Endothelial cell of umbilical vein (primary cell): ENCODE measurements around the gene DENND1C. TPM values are rescaled to one million over a fixed set of nuclear protein-coding genes. Genes with fewer than 3 reads are reported as not detected.

Experiments
- BruUV-seq: library from RNA; stranded (reverse); fragments of 400-500 nt; replicated peaks from 2 replicates; lab custom pipeline; 2021; lab: Mats Ljungman, UMichigan
- CTCF ChIA-PET: fragments of 300-600, 350-600 bp; sonication (Branson Sonifier 250); formaldehyde crosslinking; loops from one replicate; lab custom pipeline; 2021; ENCODE audit warnings: antibody characterized with exemption, inconsistent platforms; lab: Charles Lee
- POLR2A ChIA-PET: fragments of 300-600, 350-600 bp; sonication (Branson Sonifier 250); formaldehyde crosslinking; loops from one replicate; lab custom pipeline; 2021; ENCODE audit warnings: antibody characterized with exemption, inconsistent platforms; lab: Charles Lee
- DNase-seq: peaks from one replicate; pipeline ENCODE4 v3.0.0-alpha.2; 2011; ENCODE audit warnings: low read depth, low spot score
- FAIRE-seq: peaks from 2 replicates; lab custom pipeline; 2011; peaks lifted over from hg19 to GRCh38; lab: Jason Lieb, UNC
- H2AFZ ChIP-seq: 2 replicates; pipeline ENCODE4 v1.6.0; 2012; ENCODE audit warnings: low read depth, low read length, control low read depth, inconsistent platforms
- H3K27ac ChIP-seq: 2 replicates; pipeline ENCODE4 v1.5.1; 2011; ENCODE audit warnings: low read depth, mild to moderate bottlenecking, control low read depth, low read length, moderate library complexity; ENCODE audit not compliant: insufficient read depth
- H3K27me3 ChIP-seq, 2 experiments: 2 replicates each; pipeline versions ENCODE4 v1.6.0 to v1.6.1; 2011; ENCODE audit warnings: low read length in 2 of 2, mixed read lengths in 1 of 2; ENCODE audit not compliant: control insufficient read depth in 2 of 2, insufficient read depth in 2 of 2
- H3K36me3 ChIP-seq, 2 experiments: 2 replicates in 1 of 2; 3 replicates in 1 of 2; pipeline ENCODE4 v1.5.1; 2011; ENCODE audit warnings: low read length in 2 of 2, mild to moderate bottlenecking in 1 of 2, moderate library complexity in 1 of 2; ENCODE audit not compliant: control insufficient read depth in 2 of 2, insufficient read depth in 2 of 2; ENCODE audit errors: extremely low read depth in 1 of 2
- H3K4me1 ChIP-seq: 3 replicates; pipeline ENCODE4 v1.5.1; 2011; ENCODE audit warnings: mild to moderate bottlenecking, low read length; ENCODE audit not compliant: control insufficient read depth, insufficient read depth; ENCODE audit errors: extremely low read depth
- H3K4me2 ChIP-seq: 2 replicates; pipeline ENCODE4 v1.6.1; 2011; ENCODE audit warnings: low read length, control low read depth, mixed read lengths; ENCODE audit not compliant: insufficient read depth
- H3K4me3 ChIP-seq, 3 experiments: fragments of 200-600 bp in 1 of 3; sonication (generic), shearing (Covaris generic) in 1 of 3; replicated peaks in 1 of 3; 2 replicates each; pipeline ENCODE4 v1.5.1; 2011 to 2016; ENCODE audit warnings: control low read depth in 3 of 3, low read length in 3 of 3, mild to moderate bottlenecking in 2 of 3, inconsistent platforms in 1 of 3, low read depth in 1 of 3, moderate library complexity in 1 of 3; ENCODE audit not compliant: insufficient read depth in 1 of 3
- H3K79me2 ChIP-seq: 2 replicates; pipeline ENCODE4 v1.6.0; 2012; ENCODE audit warnings: low read length, inconsistent platforms; ENCODE audit not compliant: control insufficient read depth, insufficient read depth
- H3K9ac ChIP-seq: replicated peaks from 2 replicates; pipeline ENCODE3; 2011; ENCODE audit warnings: low read length, control low read depth; ENCODE audit not compliant: insufficient read depth; ENCODE audit errors: extremely low read depth
- H3K9me1 ChIP-seq: replicated peaks from 3 replicates; pipeline ENCODE4 v1.6.0; 2011; ENCODE audit warnings: mild to moderate bottlenecking, low read length; ENCODE audit not compliant: control insufficient read depth, insufficient read depth; ENCODE audit errors: extremely low read depth
- H3K9me3 ChIP-seq: replicated peaks from 2 replicates; pipeline ENCODE4 v1.5.1; 2012; ENCODE audit warnings: low read length, inconsistent platforms; ENCODE audit not compliant: control insufficient read depth, insufficient read depth
- H4K20me1 ChIP-seq: replicated peaks from 2 replicates; pipeline ENCODE3; 2011; ENCODE audit warnings: mild to moderate bottlenecking, low read length; ENCODE audit not compliant: control insufficient read depth, insufficient read depth; ENCODE audit errors: extremely low read depth
- CTCF ChIP-seq, 2 donors: IDR thresholded peaks; 1 replicate in 1 of 2; 2 replicates in 1 of 2; pipeline ENCODE4 v1.5.1; 2011; ENCODE audit warnings: low read length in 2 of 2, mild to moderate bottlenecking in 2 of 2, moderate library complexity in 2 of 2, control low read depth in 1 of 2, inconsistent platforms in 1 of 2, low read depth in 1 of 2; ENCODE audit not compliant: insufficient read depth in 1 of 2; ENCODE audit errors: extremely low read depth in 1 of 2
- FOS ChIP-seq: IDR thresholded peaks from 2 replicates; pipeline ENCODE4 v1.6.1; 2011; ENCODE audit warnings: mild to moderate bottlenecking, low read length, moderate library complexity, borderline replicate concordance; ENCODE audit not compliant: insufficient read depth
- dilution Hi-C: fragments of 300-500 bp; cut with MboI; formaldehyde crosslinking; loops from one replicate; pipeline ENCODE4 v1.15.0; 2019; ENCODE audit warnings: low sequenced_read_pairs; ENCODE audit not compliant: extremely low pct_ligation_motif_present
- intact Hi-C: fragments of 100-400 bp; cut with micrococcal nuclease; formaldehyde crosslinking; loops from one replicate; pipeline ENCODE4 v1.10.0; 2022
- polyA plus RNA-seq, 4 experiments: library from polyadenylated mRNA; depleted of rRNA in 3 of 4; stranded (reverse) in 3 of 4; unstranded in 1 of 4; fragments of >200 nt; gene quantifications; 2 replicates each; pipeline versions ENCODE4 v1.2.1 to v1.2.3, GENCODE V29; 2011 to 2012; ENCODE audit warnings: missing spikeins in 1 of 4
- total RNA-seq: library from RNA; stranded (reverse); gene quantifications from 2 replicates; pipeline ENCODE4 v1.2.3, GENCODE V29; 2021

DENND1C gene
- total and polyA plus RNA-seq, 2 donors (not counting 3 experiments of a cell fraction or from before 2014, with no cell fraction given), result not detected

DNA sequence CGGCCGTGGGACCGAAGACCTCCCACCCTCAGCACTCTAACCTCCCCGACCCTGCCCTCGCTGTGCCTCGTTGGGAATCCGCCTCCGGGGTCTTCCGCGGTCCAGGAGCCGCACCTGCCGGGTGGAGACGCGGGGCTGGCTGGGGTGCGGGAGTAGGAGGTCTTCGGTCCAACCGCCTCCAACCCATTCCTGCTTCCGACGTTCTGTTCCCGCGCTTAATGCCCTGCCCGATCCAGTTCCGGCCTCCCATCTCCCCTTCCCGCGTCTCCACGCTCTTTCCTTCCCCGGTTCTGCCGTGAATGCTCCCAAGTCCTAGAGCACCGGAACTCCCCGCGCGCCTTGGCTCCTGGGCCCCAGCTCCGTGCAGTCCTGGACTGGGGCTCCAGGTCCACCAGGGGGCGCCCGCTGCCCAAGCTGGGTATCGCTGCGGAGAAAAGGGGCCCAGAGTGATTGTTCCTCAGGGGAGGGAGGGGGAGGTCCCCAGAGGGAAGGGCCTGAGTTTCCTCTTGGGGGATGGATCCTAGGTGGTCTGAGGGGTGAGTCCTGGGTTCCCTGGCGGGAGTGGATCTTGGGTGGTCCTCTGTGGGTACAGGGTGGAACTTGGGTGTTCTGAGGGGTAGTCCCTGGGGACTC, 35.2 kb upstream of the DENND1C start:
- H3K4me1 ChIP-seq, result peaks cover 4% of the 10 kb centered on the region
- no peaks in the 10 kb centered on the region for H3K36me3 ChIP-seq
- peak overlapping the region; percentile 60 for H3K4me2 ChIP-seq
- H3K9me1 ChIP-seq, result no peaks in the 10 kb centered on the region
- H4K20me1 ChIP-seq, result no peaks in the 10 kb centered on the region
- no peak for TF ChIP-seq FOS
- peak; percentile 97 for TF ChIP-seq CTCF (IDR thresholded peaks at IDR 0.05; ENCODE audit: extremely low read depth in 1 of 2, insufficient read depth in 1 of 2, low read depth in 1 of 2, low read length in 2 of 2)
- ChIA-PET POLR2A (interaction anchor here (0.7 to 1.6 kb wide), 4 partner anchors 7 to 117 kb away, joined by 4 to 10 read pairs (median 6); partner anchors contain the start of genes KHSRP and TNFSF9), CTCF (interaction anchor here (0.6 to 7.3 kb wide), 41 partner anchors 8 to 349 kb away, joined by 3 to 100 read pairs (median 4); partner anchors contain the start of genes DENND1C, GPR108, KHSRP and SLC25A23)
- H3K79me2 ChIP-seq, result no peaks in the 10 kb centered on the region
- FAIRE-seq (peak; percentile 77), DNase-seq (peak; percentile 74)
- dilution Hi-C loops (no loop called here), intact Hi-C loops (loop anchor here (1.0 kb wide), 7 partner anchors 14 to 390 kb away; no protein-coding TSS in a partner anchor)
- H3K4me3 ChIP-seq, result peak overlapping the region; percentile 14 to 53 (median 41)
- H3K9ac ChIP-seq, result peak overlapping the region; percentile 36
- no peaks in the 10 kb centered on the region for H3K9me3 ChIP-seq
- peak overlapping the region; percentile 90 for H2AFZ ChIP-seq
- H3K27me3 ChIP-seq, result no peaks in the 10 kb centered on the region
- BruUV-seq, result no TSS peak
- peak overlapping the region; percentile 14 for H3K27ac ChIP-seq
